OCI-LY1 (cell line): ENCODE data around the gene GJA1.

Source experiments
- H2AFZ ChIP-seq: fragments of 200-600 bp; sonication (generic), shearing (Covaris generic); 2 replicates; pipeline ENCODE4 v1.6.0; 2014; ENCODE audit warnings: antibody characterized with exemption, mild to moderate bottlenecking, low read length
- H3F3A ChIP-seq: fragments of 200-600 bp; sonication (generic), shearing (Covaris generic); 2 replicates; pipeline ENCODE4 v1.6.0; 2014; ENCODE audit warnings: mild to moderate bottlenecking, antibody characterized with exemption, low read length, moderate library complexity; ENCODE audit not compliant: insufficient read depth
- H3K27ac ChIP-seq: fragments of 200-600 bp; sonication (generic); 2 replicates; pipeline ENCODE4 v1.5.1; 2014; ENCODE audit warnings: low read length, mixed run types, mild to moderate bottlenecking, low read depth; ENCODE audit not compliant: poor library complexity, severe bottlenecking
- H3K27me3 ChIP-seq: fragments of 200-600 bp; sonication (generic); 2 replicates; pipeline ENCODE4 v1.6.0; 2014; ENCODE audit warnings: antibody characterized with exemption, mild to moderate bottlenecking, low read length, moderate library complexity; ENCODE audit not compliant: insufficient read depth
- H3K36me3 ChIP-seq: fragments of 200-600 bp; sonication (generic); 2 replicates; pipeline ENCODE4 v1.6.1; 2014; ENCODE audit warnings: mild to moderate bottlenecking, antibody characterized with exemption, low read length, moderate library complexity, mixed read lengths; ENCODE audit not compliant: insufficient read depth
- H3K4me1 ChIP-seq: fragments of 200-600 bp; sonication (generic); 2 replicates; pipeline ENCODE4 v1.5.1; 2014; ENCODE audit warnings: mild to moderate bottlenecking, low read length, moderate library complexity; ENCODE audit not compliant: insufficient read depth, severe bottlenecking
- H3K4me2 ChIP-seq: fragments of 200-600 bp; sonication (generic), shearing (Covaris generic); 2 replicates; pipeline ENCODE4 v1.6.1; 2014; ENCODE audit warnings: low read length
- H3K4me3 ChIP-seq: fragments of 200-600 bp; sonication (generic); 2 replicates; pipeline ENCODE4 v1.5.1; 2014; ENCODE audit warnings: low read length, low read depth, mild to moderate bottlenecking, mixed read lengths; ENCODE audit not compliant: poor library complexity, severe bottlenecking
- H3K79me2 ChIP-seq: fragments of 200-600 bp; shearing (Covaris generic); 2 replicates; pipeline ENCODE4 v1.6.1; 2016; ENCODE audit warnings: mixed run types, low read length, mixed read lengths; ENCODE audit not compliant: insufficient read depth
- H3K9ac ChIP-seq: fragments of 200-600 bp; sonication (generic), shearing (Covaris generic); 2 replicates; pipeline ENCODE4 v1.6.1; 2014; ENCODE audit warnings: mild to moderate bottlenecking, low read length, mixed read lengths
- H3K9me2 ChIP-seq: fragments of 200-600 bp; sonication (generic), shearing (Covaris generic); 2 replicates; pipeline ENCODE4 v1.6.1; 2014; ENCODE audit warnings: low read depth, mild to moderate bottlenecking, low read length, mixed read lengths
- H3K9me3 ChIP-seq: fragments of 200-600 bp; shearing (Covaris generic); 2 replicates; pipeline ENCODE4 v1.6.1; 2014; ENCODE audit warnings: low read length, mixed read lengths
- H4K20me1 ChIP-seq: fragments of 200-600 bp; sonication (generic), shearing (Covaris generic); 2 replicates; pipeline ENCODE4 v1.6.0; 2016; ENCODE audit warnings: mild to moderate bottlenecking, low read length; ENCODE audit not compliant: insufficient read depth
- CTCF ChIP-seq: fragments of 200-600 bp; sonication (generic), shearing (Covaris generic); IDR thresholded peaks from 2 replicates; pipeline ENCODE4 v1.5.1; 2017; ENCODE audit warnings: mild to moderate bottlenecking, antibody characterized with exemption, low read length, moderate library complexity, mixed read lengths
- EZH2 ChIP-seq: fragments of 200-600 bp; sonication (generic), shearing (Covaris generic); IDR thresholded peaks from 2 replicates; pipeline ENCODE4 v1.8.0; 2017; ENCODE audit warnings: borderline replicate concordance, mixed run types, mild to moderate bottlenecking, antibody characterized with exemption, low read length, moderate library complexity, mixed read lengths

Gene GJA1

GRCh38 chr6:121434037-121434770 is 1.2 kb upstream of the GJA1 start:
- H2AFZ ChIP-seq, result no peak overlapping the region
- TF ChIP-seq CTCF (no peak), EZH2 (no peak)
- H4K20me1 ChIP-seq, result no peaks in the 10 kb centered on the region
- no peaks in the 10 kb centered on the region for H3K9me3 ChIP-seq
- H3K36me3 ChIP-seq, result no peaks in the 10 kb centered on the region
- no peaks in the 10 kb centered on the region for H3F3A ChIP-seq
- no peaks in the 10 kb centered on the region for H3K79me2 ChIP-seq
- no peak overlapping the region for H3K4me3 ChIP-seq
- no peaks in the 10 kb centered on the region for H3K27me3 ChIP-seq
- no peak overlapping the region for H3K4me2 ChIP-seq
- H3K9ac ChIP-seq, result no peak overlapping the region
- no peaks in the 10 kb centered on the region for H3K4me1 ChIP-seq
- no peaks in the 10 kb centered on the region for H3K9me2 ChIP-seq
- H3K27ac ChIP-seq, result no peak overlapping the region

GRCh38 chr6:121436274-121436857 is 920 bp downstream of the GJA1 start:
- Histone ChIP-seq H3K27ac (no peak overlapping the region), H3K79me2 (no peaks in the 10 kb centered on the region)

More at GRCh38 chr6:121436274-121436857, 920 bp downstream of the GJA1 start:
- Histone ChIP-seq H2AFZ (no peak overlapping the region), H3F3A (no peaks in the 10 kb centered on the region), H3K9me3 (no peaks in the 10 kb centered on the region), H3K9ac (no peak overlapping the region), H3K4me2 (no peak overlapping the region), H3K4me3 (no peak overlapping the region), H3K36me3 (no peaks in the 10 kb centered on the region), H4K20me1 (no peaks in the 10 kb centered on the region), H3K9me2 (no peaks in the 10 kb centered on the region), H3K27me3 (no peaks in the 10 kb centered on the region), H3K4me1 (no peaks in the 10 kb centered on the region)
- TF ChIP-seq CTCF (no peak), EZH2 (no peak)
